ENCODE data around the gene GET3. TPM values are rescaled to one million over a fixed set of nuclear protein-coding genes. Genes with fewer than 3 reads are reported as not detected.

GET3 gene
- polyA plus RNA-seq, 3 donors = 97.5 to 122 (median 108) TPM

DNA sequence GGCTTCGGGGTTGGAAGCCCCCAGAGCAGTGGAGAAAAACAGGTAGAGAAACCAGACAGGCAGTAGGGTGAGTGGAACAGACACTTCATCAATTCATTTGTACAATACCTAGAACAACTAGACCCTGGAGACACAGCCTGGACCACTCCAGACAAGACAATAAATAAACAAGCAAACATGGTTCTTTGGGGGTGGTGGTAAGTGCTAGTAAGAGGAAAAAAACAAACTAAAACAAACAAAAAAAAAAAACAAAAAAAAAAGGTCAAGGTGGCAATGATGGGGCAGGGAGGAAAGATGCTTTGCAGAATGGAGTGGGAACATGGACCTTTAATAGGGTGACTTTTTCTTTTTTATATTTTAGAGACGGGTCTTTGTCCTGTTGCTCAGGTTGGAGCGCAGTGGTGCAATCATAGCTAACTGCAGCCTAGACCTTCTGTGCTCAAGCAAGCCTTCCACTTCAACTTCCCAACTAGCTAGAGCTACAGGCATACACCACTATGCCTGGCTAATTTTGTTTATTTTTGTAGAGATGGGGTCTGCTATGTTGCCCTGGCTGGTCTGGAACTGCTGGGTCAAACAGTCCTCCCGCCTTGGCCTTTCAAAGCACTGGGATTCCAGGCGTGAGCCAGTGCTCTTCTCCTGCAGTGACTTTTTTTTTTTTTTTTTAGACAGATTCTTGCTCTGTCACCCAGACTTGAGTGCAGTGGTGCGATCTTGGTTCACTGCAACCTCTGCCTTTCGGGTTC lies 57.1 kb downstream of the GET3 start:
- intact Hi-C loops (cut with micrococcal nuclease) = loop anchor here (2.0 to 10.0 kb wide), 5 partner anchors 16 to 358 kb away; partner anchors contain the start of genes CALR (in 1 of the 2), IER2 (in 1 of the 2), MAN2B1 (in 1 of the 2) and STX10 (in 1 of the 2)

DNA sequence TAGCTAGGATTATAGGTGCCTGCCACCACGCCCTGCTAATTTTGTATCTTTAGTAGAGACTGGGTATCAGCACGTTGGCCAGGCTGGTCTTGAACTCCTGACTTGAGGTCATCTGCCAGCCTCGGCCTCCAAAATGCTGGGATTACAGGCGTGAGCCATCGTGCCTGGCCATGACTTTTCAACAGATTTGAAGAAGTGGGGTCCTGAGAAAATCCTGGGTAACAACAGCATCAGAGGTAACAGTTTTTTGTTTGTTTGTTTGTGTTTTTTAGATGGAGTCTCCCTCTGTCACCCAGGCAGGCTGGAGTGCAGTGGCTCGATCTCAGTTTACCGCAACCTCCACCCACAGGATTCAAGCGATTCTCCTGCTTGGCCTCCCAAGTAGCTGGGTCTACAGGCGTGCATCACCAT lies 57.7 kb downstream of the GET3 start:
- peak overlapping the region in 2 of 3 experiments; percentile 86 to 100 for H3K4me3 ChIP-seq (replicated peaks in 1 of 3; ENCODE audit: low read depth in 2 of 3, low read length in 3 of 3)
- peaks cover 0 to 9% (median 0%) of the 10 kb centered on the region in 7 donors for H3K9me3 Mint-ChIP-seq
- peaks cover 48% of the 10 kb centered on the region for H3K79me2 ChIP-seq (ENCODE audit: insufficient read depth, low read length)
- H3K4me3 Mint-ChIP-seq = peak overlapping the region; percentile 84 to 87
- intact Hi-C loops (cut with micrococcal nuclease) = loop anchor here (2.0 to 10.0 kb wide), 7 partner anchors 16 to 357 kb away; partner anchors contain the start of genes CALR (in 1 of the 2), IER2 (in 1 of the 2), MAN2B1 (in 1 of the 2) and STX10 (in 1 of the 2)
- peak overlapping the region; percentile 91 to 100 (median 95) for H3K27ac Mint-ChIP-seq
- peaks cover 31% of the 10 kb centered on the region for H3K4me1 Mint-ChIP-seq
- no peak overlapping the region for H2AFZ ChIP-seq (ENCODE audit: insufficient read depth, low read depth, low read length, poor library complexity, severe bottlenecking)
- peaks cover 35 to 38% of the 10 kb centered on the region in 2 donors for H3K4me1 ChIP-seq (ENCODE audit: control insufficient read depth in 1 of 2, insufficient read depth in 2 of 2, low read length in 2 of 2)
- 95% methylated on average over 6 of the region's 9 CpGs for WGBS (ENCODE audit: insufficient coverage)
- peaks cover 0 to 1% of the 10 kb centered on the region in 2 donors for H3K27me3 ChIP-seq (ENCODE audit: control insufficient read depth in 2 of 2, insufficient read depth in 2 of 2, low read length in 2 of 2)
- peaks cover 46% of the 10 kb centered on the region for H4K20me1 ChIP-seq (ENCODE audit: insufficient read depth, low read length)
- DNase-seq = peak in 1 of 3 donors; percentile 31
- H3K36me3 ChIP-seq (replicated peaks in 1 of 2; ENCODE audit: control insufficient read depth in 1 of 2, insufficient read depth in 2 of 2, low read length in 2 of 2) = no peaks in the 10 kb centered on the region
- H3K27ac ChIP-seq (ENCODE audit: low read depth in 1 of 2, low read length in 2 of 2) = peak overlapping the region; percentile 95 to 100
- peaks cover 0 to 4% (median 2%) of the 10 kb centered on the region in 3 donors for H3K27me3 Mint-ChIP-seq (ENCODE audit: low read depth in 3 of 3)
- H3K4me2 ChIP-seq (replicated peaks; ENCODE audit: extremely low read depth, low read length, poor library complexity, severe bottlenecking) = peak overlapping the region; percentile 99
- H3K9me3 ChIP-seq (replicated peaks in 1 of 2; ENCODE audit: control insufficient read depth in 1 of 2, insufficient read depth in 1 of 2, low read length in 2 of 2) = no peaks in the 10 kb centered on the region
- peaks cover 2 to 23% of the 10 kb centered on the region in 2 donors for H3K36me3 Mint-ChIP-seq
- TF ChIP-seq, protein P1, sequence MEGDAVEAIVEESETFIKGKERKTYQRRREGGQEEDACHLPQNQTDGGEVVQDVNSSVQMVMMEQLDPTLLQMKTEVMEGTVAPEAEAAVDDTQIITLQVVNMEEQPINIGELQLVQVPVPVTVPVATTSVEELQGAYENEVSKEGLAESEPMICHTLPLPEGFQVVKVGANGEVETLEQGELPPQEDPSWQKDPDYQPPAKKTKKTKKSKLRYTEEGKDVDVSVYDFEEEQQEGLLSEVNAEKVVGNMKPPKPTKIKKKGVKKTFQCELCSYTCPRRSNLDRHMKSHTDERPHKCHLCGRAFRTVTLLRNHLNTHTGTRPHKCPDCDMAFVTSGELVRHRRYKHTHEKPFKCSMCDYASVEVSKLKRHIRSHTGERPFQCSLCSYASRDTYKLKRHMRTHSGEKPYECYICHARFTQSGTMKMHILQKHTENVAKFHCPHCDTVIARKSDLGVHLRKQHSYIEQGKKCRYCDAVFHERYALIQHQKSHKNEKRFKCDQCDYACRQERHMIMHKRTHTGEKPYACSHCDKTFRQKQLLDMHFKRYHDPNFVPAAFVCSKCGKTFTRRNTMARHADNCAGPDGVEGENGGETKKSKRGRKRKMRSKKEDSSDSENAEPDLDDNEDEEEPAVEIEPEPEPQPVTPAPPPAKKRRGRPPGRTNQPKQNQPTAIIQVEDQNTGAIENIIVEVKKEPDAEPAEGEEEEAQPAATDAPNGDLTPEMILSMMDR (IDR thresholded peaks at IDR 0.05) = no peak
- H3K9ac ChIP-seq (ENCODE audit: insufficient read depth, low read length, poor library complexity, severe bottlenecking) = peak overlapping the region; percentile 27

More for the DNA sequence above, 57.1 kb downstream of the GET3 start:
- H3K27me3 Mint-ChIP-seq (ENCODE audit: low read depth in 3 of 3) = peaks cover 0 to 4% (median 0%) of the 10 kb centered on the region in 3 donors
- H3K9me3 ChIP-seq (replicated peaks in 1 of 2; ENCODE audit: control insufficient read depth in 1 of 2, insufficient read depth in 1 of 2, low read length in 2 of 2) = no peaks in the 10 kb centered on the region
- H2AFZ ChIP-seq (ENCODE audit: insufficient read depth, low read depth, low read length, poor library complexity, severe bottlenecking) = no peak overlapping the region
- H3K79me2 ChIP-seq (ENCODE audit: insufficient read depth, low read length) = peaks cover 49% of the 10 kb centered on the region
- peak overlapping the region; percentile 100 for H3K9ac ChIP-seq (ENCODE audit: insufficient read depth, low read length, poor library complexity, severe bottlenecking)
- H3K4me3 Mint-ChIP-seq = peak overlapping the region; percentile 84 to 87
- peak overlapping the region; percentile 91 to 100 (median 95) for H3K27ac Mint-ChIP-seq
- H3K36me3 Mint-ChIP-seq = peaks cover 2 to 17% of the 10 kb centered on the region in 2 donors
- peaks cover 46% of the 10 kb centered on the region for H4K20me1 ChIP-seq (ENCODE audit: insufficient read depth, low read length)
- H3K4me2 ChIP-seq (replicated peaks; ENCODE audit: extremely low read depth, low read length, poor library complexity, severe bottlenecking) = peak overlapping the region; percentile 99
- DNase-seq = peak; percentile 41 to 49 (median 44)
- WGBS (ENCODE audit: insufficient coverage) = 96% methylated on average over 2 of the region's 7 CpGs
- H3K4me3 ChIP-seq (replicated peaks in 1 of 3; ENCODE audit: low read depth in 2 of 3, low read length in 3 of 3) = peak overlapping the region; percentile 86 to 100 (median 100)
- no peaks in the 10 kb centered on the region for H3K27me3 ChIP-seq (ENCODE audit: control insufficient read depth in 2 of 2, insufficient read depth in 2 of 2, low read length in 2 of 2)
- H3K9me3 Mint-ChIP-seq = peaks cover 0 to 9% (median 0%) of the 10 kb centered on the region in 7 donors
- peaks cover 31% of the 10 kb centered on the region for H3K4me1 Mint-ChIP-seq
- H3K36me3 ChIP-seq (replicated peaks in 1 of 2; ENCODE audit: control insufficient read depth in 1 of 2, insufficient read depth in 2 of 2, low read length in 2 of 2) = no peaks in the 10 kb centered on the region
- H3K27ac ChIP-seq (ENCODE audit: low read depth in 1 of 2, low read length in 2 of 2) = peak overlapping the region; percentile 95 to 100
- TF ChIP-seq, protein P1 (IDR thresholded peaks at IDR 0.05) = no peak
- peaks cover 35 to 38% of the 10 kb centered on the region in 2 donors for H3K4me1 ChIP-seq (ENCODE audit: control insufficient read depth in 1 of 2, insufficient read depth in 2 of 2, low read length in 2 of 2)
